Ramos (cell line): ENCODE data around the gene SLC12A9.
"Not testable (repeated sequence)": the region's sequence is repeated elsewhere in the genome, so short reads cannot be mapped to it uniquely, and the experiment has no call there.

ENCODE experiments used
- in situ Hi-C: fragments of 300-500 bp; cut with MboI; formaldehyde crosslinking; loops from one replicate; pipeline ENCODE4 v1.14.3; 2022; ENCODE audit warnings: low sequenced_read_pairs; ENCODE audit not compliant: unreplicated experiment

The SLC12A9 gene

GRCh38 chr7:100893318-100893895 lies 40.9 kb downstream of the SLC12A9 start:
- in situ Hi-C loops = loop anchor here (5.0 to 10.0 kb wide), 2 partner anchors 174 to 401 kb away; no protein-coding TSS in a partner anchor

DNA sequence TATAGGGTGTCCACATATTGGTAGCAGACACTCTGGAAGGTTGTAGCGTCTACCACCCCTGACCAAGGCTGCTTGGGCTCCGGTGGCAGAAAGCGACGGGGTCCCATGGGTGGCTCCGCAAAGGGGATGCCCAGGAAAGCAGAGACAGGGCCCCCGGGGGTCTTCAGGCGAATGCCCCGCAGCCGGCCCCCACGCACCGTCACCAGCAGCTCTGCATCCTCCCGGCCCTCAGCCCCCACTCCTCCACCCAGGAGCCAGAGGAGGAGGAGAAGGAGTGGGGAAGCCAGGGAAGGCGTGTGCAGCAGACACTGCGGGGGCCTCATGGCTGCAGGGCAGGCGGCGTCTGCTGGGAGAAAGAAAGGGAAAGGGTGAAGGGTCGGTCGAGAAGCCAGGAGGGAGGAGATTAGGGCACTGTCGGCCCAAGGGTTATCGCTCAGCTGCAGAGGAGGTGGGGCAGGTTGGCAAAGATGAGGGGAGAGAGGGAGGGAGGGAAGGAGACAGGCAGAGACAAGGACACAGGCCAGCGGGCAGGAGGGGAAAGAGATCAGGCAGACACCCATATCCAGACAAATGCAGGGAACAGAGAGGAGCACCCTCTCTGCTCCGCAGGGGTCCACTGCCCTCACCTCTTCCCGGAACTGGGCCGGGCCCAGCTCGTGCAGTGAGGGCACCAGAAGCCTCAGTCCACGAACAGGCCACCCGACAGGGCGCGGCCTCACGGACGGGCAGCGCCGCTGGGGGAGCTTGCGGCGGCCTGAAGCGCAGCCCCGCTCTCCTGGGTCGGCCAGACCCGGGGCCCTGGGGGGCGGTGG lies 41.6 kb downstream of the SLC12A9 start:
- in situ Hi-C loops = loop anchor here (5.0 to 10.0 kb wide), 2 partner anchors 173 to 401 kb away; no protein-coding TSS in a partner anchor

DNA sequence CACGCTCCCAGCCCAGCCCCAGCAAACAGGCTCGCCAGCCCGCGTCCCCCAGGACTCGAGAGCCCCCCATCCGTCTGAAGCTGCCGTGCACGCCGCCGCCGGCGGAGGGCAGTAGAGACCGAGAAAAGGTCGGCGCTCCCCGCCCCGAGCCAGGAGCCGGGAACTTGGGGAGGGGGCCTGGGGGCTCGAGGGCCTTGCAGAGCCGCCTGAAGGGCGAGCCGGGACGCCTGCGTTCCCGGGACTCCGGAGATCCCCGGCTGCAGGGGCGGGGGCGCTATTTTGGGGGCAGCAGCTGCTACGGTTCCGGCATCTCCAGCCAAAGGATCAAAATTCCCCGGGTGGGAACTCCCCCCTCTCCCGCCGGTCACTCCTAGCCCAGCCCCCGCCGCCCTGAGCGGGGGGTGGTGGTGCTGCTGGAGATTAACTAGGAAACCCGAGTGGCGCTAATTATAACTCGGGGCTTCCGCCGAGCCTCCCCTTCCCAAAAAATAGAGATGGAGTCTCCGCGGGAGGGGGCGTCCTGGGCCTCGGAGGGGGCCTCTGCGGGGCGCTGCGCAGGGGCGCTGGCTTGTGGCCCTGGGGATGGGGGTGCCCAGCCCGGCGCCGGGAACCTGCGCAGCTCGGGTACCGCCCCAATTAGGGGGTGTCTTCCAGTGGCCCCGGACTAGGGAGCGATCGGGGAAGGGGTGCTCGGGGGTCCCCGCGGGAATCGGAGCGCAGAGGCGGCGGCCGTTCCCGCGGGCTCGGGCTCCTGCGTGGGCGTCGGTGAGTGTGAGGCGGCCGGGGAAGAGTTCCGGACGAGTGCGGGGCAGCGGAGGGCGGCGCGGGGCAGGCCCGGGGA lies 42.6 kb downstream of the SLC12A9 start:
- in situ Hi-C loops = loop anchor here (5.0 to 10.0 kb wide), 2 partner anchors 172 to 400 kb away; no protein-coding TSS in a partner anchor

GRCh38 chr7:100895701-100895955 lies 43.1 kb downstream of the SLC12A9 start, which contains the start of gene ACHE:
Gene ACHE (minus strand): TSS chr7:100895888. CDS start chr7:100894232, 1,656 bp downstream.
- in situ Hi-C loops = loop anchor here (10.0 kb wide), 1 partner anchor 399 kb away; no protein-coding TSS in a partner anchor

DNA sequence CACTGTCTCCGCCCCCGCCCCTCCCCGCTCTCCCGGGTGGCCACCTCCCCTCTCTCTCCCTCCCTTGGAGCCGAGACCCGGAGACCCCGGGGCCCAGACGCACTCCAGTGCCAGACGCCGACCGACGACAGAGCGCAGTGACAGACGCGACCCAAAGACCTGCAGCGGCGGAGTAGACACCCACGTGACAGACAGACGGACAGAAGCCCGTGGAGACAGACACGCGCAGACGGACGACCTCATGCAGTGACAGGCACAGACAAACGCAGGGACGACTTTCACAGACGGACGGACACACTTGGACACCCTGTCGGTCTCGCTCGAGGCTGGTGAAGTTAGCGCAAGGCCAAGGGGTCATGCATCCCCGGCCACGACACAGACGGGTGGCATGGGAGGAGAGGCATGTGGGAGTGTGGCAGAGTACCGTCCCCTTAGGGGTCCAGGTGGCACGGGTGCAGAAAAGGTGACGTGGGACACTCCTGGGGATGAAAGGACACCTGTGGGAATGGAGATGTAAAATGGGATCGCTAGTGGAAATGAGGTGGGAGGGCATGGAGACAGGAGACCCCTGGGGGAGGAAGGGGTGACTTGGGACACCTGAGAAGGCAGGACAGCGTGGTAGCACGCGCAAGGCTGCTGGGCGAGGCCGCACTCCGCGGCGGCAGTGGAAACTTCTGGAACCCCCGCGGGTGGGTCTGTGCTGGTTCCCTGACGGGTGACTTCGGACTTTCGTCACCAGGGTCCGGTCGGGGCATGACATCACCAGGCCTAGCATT lies 43.6 kb downstream of the SLC12A9 start:
- in situ Hi-C loops = loop anchor here (10.0 kb wide), 1 partner anchor 399 kb away; no protein-coding TSS in a partner anchor

- in situ Hi-C loops = loop anchor here (10.0 kb wide), 1 partner anchor 398 kb away; no protein-coding TSS in a partner anchor
Observed at GRCh38 chr7:100896732-100897608, 44.5 kb downstream of the SLC12A9 start.

DNA sequence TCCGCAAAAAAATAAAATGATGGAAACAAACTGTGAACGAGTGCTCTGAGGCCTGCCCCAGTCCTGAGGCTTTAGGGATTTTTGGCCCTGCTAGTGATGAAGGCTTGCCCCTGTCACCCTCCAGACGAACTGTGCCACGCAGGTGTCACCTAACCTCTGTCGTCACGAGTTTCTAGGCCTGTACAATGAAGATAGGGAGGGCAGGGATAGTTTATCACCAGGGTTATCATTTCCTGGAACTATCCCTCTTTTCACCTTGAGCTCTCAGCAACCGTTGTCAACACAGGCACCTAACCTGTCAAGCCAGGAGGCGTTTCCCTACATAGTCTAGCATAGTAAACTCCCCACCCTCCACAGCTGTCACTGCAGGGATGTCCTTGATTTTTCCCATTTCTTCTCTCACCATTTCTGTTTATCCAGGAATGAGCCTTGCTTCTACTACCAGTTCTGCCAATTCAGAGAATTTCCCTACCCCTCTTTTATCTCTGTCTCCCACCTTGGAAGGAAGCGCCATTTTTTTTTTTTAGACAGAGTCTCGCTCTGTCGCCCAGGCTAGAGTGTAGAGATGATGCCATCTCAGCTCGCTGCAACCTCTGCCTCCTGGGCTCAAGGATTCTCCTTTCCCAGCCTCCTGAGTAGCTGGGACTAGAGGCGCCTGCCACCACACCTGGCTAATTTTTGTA lies 45.4 kb downstream of the SLC12A9 start:
- in situ Hi-C loops = loop anchor here (10.0 kb wide), 1 partner anchor 397 kb away; no protein-coding TSS in a partner anchor

DNA sequence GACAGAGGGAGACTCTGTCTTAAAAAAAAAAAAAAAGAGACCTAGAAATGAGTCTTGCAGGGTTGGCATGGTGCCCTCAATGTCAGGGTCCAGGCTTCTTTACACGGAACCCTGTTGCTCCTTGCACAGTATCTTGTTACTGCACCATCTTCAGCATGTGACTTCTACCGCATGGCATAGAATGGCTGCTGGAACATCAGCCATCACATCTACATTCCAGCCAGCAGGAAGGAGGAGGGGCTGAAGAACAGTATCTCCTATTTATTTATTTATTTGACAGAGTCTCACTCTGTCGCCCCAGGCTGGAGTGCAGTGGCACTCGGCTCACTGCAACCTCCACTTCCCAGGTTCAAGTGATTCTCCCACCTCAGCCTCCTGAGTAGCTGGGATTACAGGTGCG lies 46.9 kb downstream of the SLC12A9 start:
- in situ Hi-C loops = loop anchor here (10.0 kb wide), 1 partner anchor 395 kb away; no protein-coding TSS in a partner anchor

GRCh38 chr7:100900978-100901377 lies 48.5 kb downstream of the SLC12A9 start:
- in situ Hi-C loops = no loop called here

- in situ Hi-C loops = no loop called here
Observed at GRCh38 chr7:100901921-100902332, 49.4 kb downstream of the SLC12A9 start.

DNA sequence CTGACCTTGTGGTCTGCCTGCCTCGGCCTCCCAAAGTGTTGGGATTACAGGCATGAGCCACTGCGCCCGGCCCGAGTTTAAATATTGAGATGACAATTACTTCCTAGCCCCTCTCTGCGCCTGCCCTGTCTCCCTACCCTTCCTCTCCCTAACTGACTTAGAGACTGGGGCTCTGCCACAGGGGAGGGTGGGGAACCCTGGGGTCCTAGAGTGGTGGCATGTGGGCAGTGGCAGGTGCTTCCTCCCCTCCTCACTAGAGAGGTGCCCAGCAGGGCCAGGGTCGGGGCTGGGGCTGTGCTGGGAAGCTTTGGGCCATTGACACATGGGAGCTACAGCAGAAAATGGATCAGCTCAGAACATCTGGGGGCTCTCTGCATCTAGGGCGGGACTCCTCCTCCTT lies 50.1 kb downstream of the SLC12A9 start:
- in situ Hi-C loops = no loop called here

- in situ Hi-C loops = no loop called here
Observed at GRCh38 chr7:100908512-100908911, 56.0 kb downstream of the SLC12A9 start.

- in situ Hi-C loops = not testable (repeated sequence)
Observed at GRCh38 chr7:100910443-100910842, 57.9 kb downstream of the SLC12A9 start.

DNA sequence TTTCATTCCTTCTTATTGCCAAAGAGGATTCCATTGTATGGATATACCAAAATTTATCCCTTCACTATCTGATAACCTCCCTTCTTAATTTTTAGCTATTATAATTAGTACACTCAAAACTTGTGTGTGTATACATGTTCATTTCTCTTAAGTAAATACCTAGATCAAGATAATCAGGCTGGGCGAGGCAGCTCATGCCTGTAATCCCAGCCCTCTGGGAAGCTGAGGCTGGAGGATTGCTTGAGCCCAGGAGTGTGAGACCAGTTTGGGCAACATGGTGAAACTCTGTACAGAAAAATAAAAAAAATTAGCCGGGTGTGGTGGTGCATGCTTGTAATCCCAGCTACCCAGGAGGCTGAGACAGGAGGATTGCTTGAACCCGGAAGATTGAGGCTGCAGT lies 59.0 kb downstream of the SLC12A9 start:
- in situ Hi-C loops = no loop called here

- in situ Hi-C loops = no loop called here
Observed at GRCh38 chr7:100914208-100914878, 61.8 kb downstream of the SLC12A9 start.

GRCh38 chr7:100914879-100915447 lies 62.5 kb downstream of the SLC12A9 start:
- in situ Hi-C loops = no loop called here
